Measurements from ENCODE around the gene APIP. TPM values are rescaled to one million over a fixed set of nuclear protein-coding genes. Genes with fewer than 3 reads are reported as not detected.

The APIP gene
- total RNA-seq, 4 donors from 2014 or later, result 11.7 to 25.6 (median 13.8) TPM

GRCh38 chr11:34857463-34857862 lies 58.7 kb downstream of the APIP start:
- H3K27me3 ChIP-seq, result no peaks in the 10 kb centered on the region
- H3K27ac ChIP-seq, result no peak overlapping the region
- H3K36me3 ChIP-seq, result no peaks in the 10 kb centered on the region
- no peak for DNase-seq
- TF ChIP-seq POLR2A (IDR thresholded peaks at IDR 0.05) (no peak), CTCF (IDR thresholded peaks at IDR 0.05) (no peak)
- H3K4me3 ChIP-seq, result no peak overlapping the region
- H3K4me1 ChIP-seq, result peaks cover 0 to 4% (median 0%) of the 10 kb centered on the region in 4 donors
- H3K9me3 ChIP-seq, result no peaks in the 10 kb centered on the region

- peaks cover 0 to 4% (median 0%) of the 10 kb centered on the region in 4 donors for H3K4me1 ChIP-seq
- no peak overlapping the region for H3K27ac ChIP-seq
- H3K36me3 ChIP-seq, result no peaks in the 10 kb centered on the region
- TF ChIP-seq POLR2A (IDR thresholded peaks at IDR 0.05) (no peak), CTCF (IDR thresholded peaks at IDR 0.05) (no peak)
- DNase-seq, result no peak
- H3K27me3 ChIP-seq, result no peaks in the 10 kb centered on the region
- H3K4me3 ChIP-seq, result no peak overlapping the region
- H3K9me3 ChIP-seq, result no peaks in the 10 kb centered on the region
These were observed 59.9 kb downstream of the APIP start for GRCh38 chr11:34856251-34856650.

GRCh38 chr11:34855754-34856095 lies 60.5 kb downstream of the APIP start:
- TF ChIP-seq CTCF (IDR thresholded peaks at IDR 0.05), result peak in 1 of 6 experiments; percentile 8
- TF ChIP-seq POLR2A (IDR thresholded peaks at IDR 0.05), result no peak
- Histone ChIP-seq H3K36me3 (no peaks in the 10 kb centered on the region), H3K9me3 (no peaks in the 10 kb centered on the region), H3K27me3 (no peaks in the 10 kb centered on the region), H3K4me1 (peaks cover 0 to 4% (median 0%) of the 10 kb centered on the region in 4 donors), H3K27ac (peak overlapping the region in 2 of 4 donors; percentile 60 to 66), H3K4me3 (no peak overlapping the region)
- DNase-seq, result no peak

- H3K36me3 ChIP-seq, result no peaks in the 10 kb centered on the region
- no peaks in the 10 kb centered on the region for H3K27me3 ChIP-seq
- H3K27ac ChIP-seq, result peak overlapping the region in 3 of 4 donors; percentile 10 to 66 (median 60)
- DNase-seq, result no peak
- no peak for TF ChIP-seq CTCF (IDR thresholded peaks at IDR 0.05)
- no peak for TF ChIP-seq POLR2A (IDR thresholded peaks at IDR 0.05)
- peaks cover 0 to 4% (median 0%) of the 10 kb centered on the region in 4 donors for H3K4me1 ChIP-seq
- no peak overlapping the region for H3K4me3 ChIP-seq
- H3K9me3 ChIP-seq, result no peaks in the 10 kb centered on the region
These were observed 61.0 kb downstream of the APIP start for GRCh38 chr11:34855021-34855753.

GRCh38 chr11:34851916-34852315 lies 64.3 kb downstream of the APIP start:
- H3K4me3 ChIP-seq, result no peak overlapping the region
- DNase-seq, result no peak
- TF ChIP-seq CTCF (IDR thresholded peaks at IDR 0.05), result no peak

More at GRCh38 chr11:34851916-34852315, 64.3 kb downstream of the APIP start:
- Histone ChIP-seq H3K4me1 (no peaks in the 10 kb centered on the region), H3K9me3 (no peaks in the 10 kb centered on the region), H3K27ac (no peak overlapping the region), H3K36me3 (no peaks in the 10 kb centered on the region), H3K27me3 (no peaks in the 10 kb centered on the region)

All from Peyer's patch (tissue), 4 donors.